HUES6 (cell line): Measurements from ENCODE around the gene PSMF1.

Experiments used
- H3K27ac ChIP-seq: 2 replicates; pipeline ENCODE4 v1.7.0; 2013; ENCODE audit warnings: low read depth, mild to moderate bottlenecking, low read length, inconsistent platforms
- H3K27me3 ChIP-seq: 2 replicates; pipeline ENCODE4 v1.6.1; 2013; ENCODE audit warnings: low read length; ENCODE audit not compliant: control insufficient read depth, insufficient read depth
- H3K36me3 ChIP-seq: 2 replicates; pipeline ENCODE4 v1.6.1; 2013; ENCODE audit warnings: low read length; ENCODE audit not compliant: control insufficient read depth, insufficient read depth
- H3K4me1 ChIP-seq: 2 replicates; pipeline ENCODE4 v1.6.1; 2013; ENCODE audit warnings: low read length; ENCODE audit not compliant: control insufficient read depth, insufficient read depth
- H3K4me3 ChIP-seq: 2 replicates; pipeline ENCODE4 v1.5.1; 2013; ENCODE audit warnings: low read depth, low read length
- H3K9ac ChIP-seq: one replicate; pipeline ENCODE4 v1.6.1; 2013; ENCODE audit warnings: mild to moderate bottlenecking, low read length
- H3K9me3 ChIP-seq: 2 replicates; pipeline ENCODE4 v1.6.1; 2013; ENCODE audit warnings: low read depth, low read length; ENCODE audit not compliant: control insufficient read depth, insufficient read depth

Gene PSMF1

DNA sequence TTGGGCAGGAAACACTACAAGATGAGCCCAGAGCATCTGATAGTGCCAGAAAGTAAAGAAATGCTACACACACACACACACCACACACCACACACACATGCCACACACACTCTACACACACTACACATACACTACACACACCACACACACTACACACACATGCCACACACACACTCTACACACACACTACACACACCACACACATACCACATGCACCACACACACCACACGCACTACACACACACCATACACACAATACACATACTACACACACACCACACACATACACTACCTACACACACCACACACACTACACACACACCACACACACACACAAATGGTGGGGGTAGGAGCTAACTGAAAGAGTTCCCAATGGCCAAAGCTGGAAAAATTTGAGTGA, 69.9 kb downstream of the PSMF1 start:
- Histone ChIP-seq H3K27ac (no peak overlapping the region), H3K27me3 (peaks cover 21% of the 10 kb centered on the region), H3K4me3 (no peak overlapping the region), H3K9ac (no peak overlapping the region), H3K4me1 (peaks cover 23% of the 10 kb centered on the region; the same call in 1 of the 2 replicates), H3K36me3 (no peaks in the 10 kb centered on the region), H3K9me3 (no peaks in the 10 kb centered on the region)

DNA sequence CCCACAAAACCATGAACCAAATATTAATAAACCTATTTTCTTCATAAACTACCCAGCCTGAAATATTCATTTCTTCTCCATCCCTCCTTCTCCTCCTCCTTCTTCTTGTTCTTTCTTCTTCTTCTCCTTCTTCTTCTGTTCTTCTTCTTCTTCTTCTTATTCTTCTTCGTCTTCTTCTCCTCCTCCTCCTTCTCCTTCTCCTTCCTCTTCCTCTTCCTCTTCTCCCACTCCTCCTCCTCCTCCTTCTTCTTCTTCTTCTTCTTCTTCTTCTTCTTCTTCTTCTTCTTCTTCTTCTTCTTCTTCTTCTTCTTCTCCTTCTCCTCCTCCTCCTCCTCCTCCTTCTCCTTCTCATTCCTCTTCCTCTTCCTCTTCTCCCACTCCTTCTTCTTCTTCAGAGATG, 71.4 kb downstream of the PSMF1 start:
- H3K9ac ChIP-seq: no peak overlapping the region
- peaks cover 18% of the 10 kb centered on the region; the same call in 1 of the 2 replicates for H3K4me1 ChIP-seq
- H3K4me3 ChIP-seq: no peak overlapping the region
- peaks cover 6% of the 10 kb centered on the region for H3K27me3 ChIP-seq
- H3K27ac ChIP-seq: no peak overlapping the region
- no peaks in the 10 kb centered on the region for H3K36me3 ChIP-seq
- no peaks in the 10 kb centered on the region for H3K9me3 ChIP-seq

DNA sequence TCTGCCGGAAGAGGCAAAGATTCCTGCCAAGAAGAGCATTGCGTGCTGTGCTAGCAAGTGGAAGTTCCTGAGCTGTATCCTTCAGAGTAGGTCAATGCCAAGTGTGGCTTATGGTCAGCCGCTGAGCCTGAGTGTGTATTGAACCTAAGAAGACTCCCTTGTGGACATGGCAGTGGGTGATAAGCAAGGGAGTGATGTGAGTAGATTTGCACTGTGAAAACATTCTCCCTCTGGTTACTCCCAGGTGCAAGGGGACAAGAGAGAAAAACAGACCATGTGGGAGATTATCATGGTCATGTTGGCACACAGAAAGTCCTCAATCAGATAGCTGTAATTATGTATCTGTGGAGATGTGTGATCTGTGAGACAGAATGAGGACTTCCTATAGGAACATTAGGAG, 72.4 kb downstream of the PSMF1 start:
- Histone ChIP-seq H3K9ac (no peak overlapping the region), H3K4me3 (no peak overlapping the region), H3K36me3 (no peaks in the 10 kb centered on the region), H3K27me3 (peaks cover 4% of the 10 kb centered on the region), H3K4me1 (peaks cover 18% of the 10 kb centered on the region; the same call in 1 of the 2 replicates), H3K9me3 (no peaks in the 10 kb centered on the region), H3K27ac (no peak overlapping the region)

DNA sequence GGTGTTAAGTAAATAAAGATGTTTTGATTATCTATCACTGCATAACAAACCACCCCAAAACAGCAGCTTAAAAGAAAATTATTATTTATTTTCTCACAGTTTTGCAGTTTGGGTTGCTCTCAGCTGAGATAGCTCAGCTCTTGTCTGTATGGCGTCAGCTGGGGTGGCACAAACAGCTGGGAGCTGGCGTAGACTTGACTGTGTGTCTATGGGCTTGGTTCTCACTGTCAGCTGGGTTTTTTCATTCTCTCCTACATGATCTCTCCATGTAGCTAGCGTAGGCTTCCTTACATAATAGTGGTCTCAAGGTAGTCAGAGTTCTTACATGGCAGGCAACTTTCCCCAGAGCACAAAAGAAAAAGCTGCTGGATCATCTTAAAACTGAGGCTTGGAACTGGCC, 72.9 kb downstream of the PSMF1 start:
- peaks cover 13% of the 10 kb centered on the region; the same call in 1 of the 2 replicates for H3K4me1 ChIP-seq
- no peaks in the 10 kb centered on the region for H3K9me3 ChIP-seq
- no peak overlapping the region for H3K4me3 ChIP-seq
- peaks cover 4% of the 10 kb centered on the region for H3K27me3 ChIP-seq
- H3K9ac ChIP-seq: no peak overlapping the region
- no peak overlapping the region for H3K27ac ChIP-seq
- H3K36me3 ChIP-seq: no peaks in the 10 kb centered on the region

- Histone ChIP-seq H3K4me1 (no peaks in the 10 kb centered on the region), H3K27ac (no peak overlapping the region), H3K36me3 (no peaks in the 10 kb centered on the region), H3K27me3 (no peaks in the 10 kb centered on the region; the same call in 1 of the 2 replicates), H3K9ac (no peak overlapping the region), H3K9me3 (no peaks in the 10 kb centered on the region), H3K4me3 (no peak overlapping the region)
Observed at GRCh38 chr20:1195226-1195625, 76.8 kb downstream of the PSMF1 start.

DNA sequence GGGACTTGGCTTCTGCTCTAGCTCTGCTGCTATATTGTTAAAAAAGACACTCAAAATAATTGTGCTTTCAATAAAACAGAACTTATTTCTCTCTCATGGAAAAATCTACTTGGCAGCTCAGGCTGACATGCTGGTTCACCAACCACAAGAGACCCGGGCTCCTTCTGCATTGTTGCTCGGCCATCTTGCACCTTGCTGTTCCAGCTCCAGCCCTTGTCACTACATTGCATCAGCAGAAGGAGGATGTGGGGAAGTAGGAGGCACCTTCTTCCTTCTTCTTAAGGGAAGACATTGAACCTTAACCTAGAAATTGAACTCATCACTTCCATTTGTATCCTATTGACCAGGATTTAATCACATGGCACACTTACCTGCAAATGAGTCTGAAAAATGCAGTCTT, 78.2 kb downstream of the PSMF1 start:
- Histone ChIP-seq H3K27ac (no peak overlapping the region), H3K4me1 (no peaks in the 10 kb centered on the region), H3K36me3 (no peaks in the 10 kb centered on the region), H3K9ac (no peak overlapping the region), H3K27me3 (no peaks in the 10 kb centered on the region; the same call in 1 of the 2 replicates), H3K4me3 (no peak overlapping the region), H3K9me3 (no peaks in the 10 kb centered on the region)

DNA sequence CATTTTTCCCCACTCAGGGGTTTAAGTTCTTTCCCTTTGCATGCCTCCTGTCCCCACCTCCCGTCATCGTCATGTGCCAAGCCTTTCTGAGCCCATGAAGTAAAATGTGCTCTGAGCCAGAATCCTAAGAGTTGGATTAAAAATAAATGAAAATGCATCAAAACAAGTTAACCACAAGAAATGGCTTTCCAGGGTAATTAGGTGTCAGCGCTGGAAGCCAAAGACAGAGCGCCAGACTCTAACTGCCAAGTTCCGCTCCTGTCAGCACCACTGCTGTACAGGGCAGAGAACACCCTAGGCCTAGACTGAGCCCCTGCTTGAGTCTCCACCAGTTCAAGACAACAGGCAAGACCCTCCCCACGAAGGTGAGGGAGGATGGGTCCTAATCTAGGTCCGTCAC, 79.4 kb downstream of the PSMF1 start:
- no peaks in the 10 kb centered on the region for H3K9me3 ChIP-seq
- H3K4me1 ChIP-seq: no peaks in the 10 kb centered on the region
- no peaks in the 10 kb centered on the region for H3K36me3 ChIP-seq
- H3K4me3 ChIP-seq: no peak overlapping the region
- no peaks in the 10 kb centered on the region; the same call in 1 of the 2 replicates for H3K27me3 ChIP-seq
- no peak overlapping the region for H3K9ac ChIP-seq
- no peak overlapping the region for H3K27ac ChIP-seq

GRCh38 chr20:1198751-1199150, 80.3 kb downstream of the PSMF1 start:
- Histone ChIP-seq H3K9me3 (no peaks in the 10 kb centered on the region), H3K27me3 (no peaks in the 10 kb centered on the region; the same call in 1 of the 2 replicates), H3K4me3 (no peak overlapping the region), H3K4me1 (no peaks in the 10 kb centered on the region), H3K27ac (no peak overlapping the region), H3K9ac (no peak overlapping the region), H3K36me3 (no peaks in the 10 kb centered on the region)

DNA sequence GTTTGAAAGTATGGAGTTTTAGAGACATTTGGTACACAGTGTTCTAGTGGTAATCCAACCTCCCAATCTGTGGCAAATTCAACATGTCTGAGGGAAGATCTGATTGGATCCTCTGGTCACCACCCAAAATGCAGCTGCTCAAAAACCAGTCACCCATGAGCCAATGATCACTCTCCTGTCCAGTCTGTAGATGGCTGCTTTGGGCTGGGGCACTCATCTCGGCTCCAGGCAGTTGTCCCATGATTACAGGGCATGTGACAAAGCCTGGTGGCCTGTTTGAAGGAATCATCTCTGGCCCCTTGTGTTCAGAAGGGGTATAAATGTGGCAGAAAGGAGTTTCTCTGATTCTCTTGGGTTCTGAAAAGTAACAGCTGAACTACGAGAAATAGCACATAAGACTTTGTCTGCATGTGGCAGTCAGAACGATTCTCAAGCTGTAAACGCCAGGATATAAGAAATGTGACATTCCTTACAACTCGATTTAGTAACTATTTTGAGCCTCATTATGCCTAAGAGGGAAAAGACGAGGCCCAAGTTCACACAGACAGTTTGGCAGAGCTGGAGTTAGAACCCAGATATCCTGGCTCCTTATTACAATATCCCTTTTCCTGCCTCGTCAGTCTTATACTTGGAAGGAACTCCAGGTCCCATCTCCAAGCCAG, 80.9 kb downstream of the PSMF1 start:
- no peaks in the 10 kb centered on the region for H3K36me3 ChIP-seq
- H3K27me3 ChIP-seq: no peaks in the 10 kb centered on the region; the same call in 1 of the 2 replicates
- no peaks in the 10 kb centered on the region for H3K4me1 ChIP-seq
- no peak overlapping the region for H3K27ac ChIP-seq
- no peak overlapping the region for H3K4me3 ChIP-seq
- no peak overlapping the region for H3K9ac ChIP-seq
- no peaks in the 10 kb centered on the region for H3K9me3 ChIP-seq

DNA sequence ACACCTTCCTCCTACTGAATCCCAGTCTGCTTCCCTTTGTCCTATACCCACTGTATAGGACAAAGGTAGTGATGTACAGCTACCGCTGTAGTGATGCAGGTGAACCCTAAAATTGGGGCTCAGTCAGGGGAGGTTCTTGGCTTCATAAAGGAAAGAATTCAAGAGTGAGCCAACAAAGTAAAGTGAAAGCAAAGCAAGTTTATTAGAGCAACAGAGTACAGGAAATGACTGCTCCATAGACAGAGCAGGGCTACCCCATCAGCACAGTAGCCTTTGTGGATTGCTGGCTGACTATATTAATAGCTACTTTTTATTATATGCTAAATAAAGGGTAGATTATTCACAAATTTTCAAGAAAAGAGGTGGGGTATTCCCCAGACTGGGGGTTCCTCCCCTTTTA, 81.6 kb downstream of the PSMF1 start:
- no peaks in the 10 kb centered on the region for H3K36me3 ChIP-seq
- no peaks in the 10 kb centered on the region for H3K4me1 ChIP-seq
- no peaks in the 10 kb centered on the region for H3K9me3 ChIP-seq
- H3K4me3 ChIP-seq: no peak overlapping the region
- H3K27me3 ChIP-seq: no peaks in the 10 kb centered on the region; the same call in 1 of the 2 replicates
- H3K9ac ChIP-seq: no peak overlapping the region
- no peak overlapping the region for H3K27ac ChIP-seq

GRCh38 chr20:1202762-1203504, 84.5 kb downstream of the PSMF1 start, which contains the start of gene C20orf202:
Gene C20orf202 (plus strand): TSS chr20:1203454. CDS start chr20:1203586, 132 bp downstream.
- Histone ChIP-seq H3K36me3 (no peaks in the 10 kb centered on the region), H3K9ac (no peak within 1 kb of the TSS), H3K27me3 (no peaks in the 10 kb centered on the region), H3K4me3 (no peak within 1 kb of the TSS), H3K9me3 (no peaks in the 10 kb centered on the region), H3K4me1 (no peaks in the 10 kb centered on the region), H3K27ac (no peak within 1 kb of the TSS)
